Right lobe of liver (tissue), 6 donors: ENCODE measurements around the gene SPON1. TPM values are rescaled to one million over a fixed set of nuclear protein-coding genes. Genes with fewer than 3 reads are reported as not detected.

Experiments
- ATAC-seq, 4 donors: fragments of 200-7000 bp; cut with Tn5 transposase; one replicate each; pipeline ENCODE4 v1.9.1; 2020; ENCODE audit warnings: mild to moderate bottlenecking in 4 of 4, moderate library complexity in 4 of 4
- DNase-seq, 3 donors: peaks; one replicate each; pipeline ENCODE4 v3.0.0-alpha.2; 2020
- H3K27ac ChIP-seq, 3 donors: fragments of 200-600 bp; one replicate each; pipeline ENCODE4 v1.8.0; 2022
- H3K27me3 ChIP-seq, 2 donors: fragments of 200-600 bp; one replicate each; pipeline ENCODE4 v1.8.0; 2022
- H3K36me3 ChIP-seq, 4 donors: fragments of 200-600 bp; sonication (generic) in 1 of 4; one replicate each; pipeline versions ENCODE4 v1.5.1 to v1.8.0; 2017 to 2022; ENCODE audit warnings: control low read depth in 1 of 4
- H3K4me1 ChIP-seq, 4 donors: fragments of 200-600 bp; sonication (generic) in 1 of 4; one replicate each; pipeline versions ENCODE4 v1.5.1 to v1.8.0; 2017 to 2022; ENCODE audit warnings: control low read depth in 1 of 4
- H3K4me3 ChIP-seq, 3 donors: fragments of 200-600 bp; one replicate each; pipeline ENCODE4 v1.8.0; 2022
- H3K9me3 ChIP-seq, 4 donors: fragments of 200-600 bp; sonication (generic) in 1 of 4; one replicate each; pipeline versions ENCODE4 v1.5.1 to v1.8.0; 2017 to 2022; ENCODE audit warnings: control low read depth in 1 of 4
- POLR2A ChIP-seq: fragments of 450-650 bp; IDR thresholded peaks from one replicate; pipeline ENCODE4 v1.6.1; 2017; ENCODE audit warnings: antibody characterized with exemption, mild to moderate bottlenecking
- WGBS: methylation state at CpG from one replicate; pipeline ENCODE4 v1.1.6; 2018; ENCODE audit warnings: low coverage, low lambda C conversion rate; ENCODE audit not compliant: insufficient coverage; ENCODE audit errors: missing lambda C conversion rate; 5-methylcytosine and 5-hydroxymethylcytosine counted together
- intact Hi-C, 2 donors: fragments of 100-400 bp; cut with DNase I; formaldehyde crosslinking; loops; one replicate each; pipeline versions ENCODE4 v1.11.2 to v1.14.1; 2022
- total RNA-seq, 6 experiments: library from RNA; depleted of rRNA in 2 of 6; stranded (reverse); fragments of >200 nt in 2 of 6; fragmentation: NEBNext Ultra II Directional in 3 of 6; extraction: Animal tissue kit (Norgen Biotek cat#: 25700) in 3 of 6; gene quantifications; one replicate each; pipeline versions ENCODE4 v1.1.0 to v1.2.4, GENCODE V29; 2016 to 2023
- TF ChIP-seq, protein P1 (sequence below), 4 donors: fragments of 200-600 bp in 3 of 4; fragments of 450-650 bp in 1 of 4; IDR thresholded peaks; one replicate each; pipeline versions ENCODE4 v1.5.1 to v1.8.0; 2016 to 2022; ENCODE audit warnings: antibody characterized with exemption in 4 of 4, mild to moderate bottlenecking in 2 of 4
- donor health status: DM: no; HTN: yes; CAD: no.
- donor health status: DM: no; HTN: no; CAD: no.
- donor health status: DM: no; HTN: no; CAD: no.
- donor health status: DM: no; HTN: yes; CAD: no.
- donor health status: DM: no; HTN: yes; CAD: no.

Gene SPON1
- total RNA-seq, 6 experiments from 2014 or later = 0.51 to 2.4 (median 1.6) TPM

GRCh38 chr11:14182833-14183364 is 220.4 kb downstream of the SPON1 start:
- Histone ChIP-seq H3K9me3 (no peaks in the 10 kb centered on the region), H3K27ac (no peak overlapping the region), H3K36me3 (no peaks in the 10 kb centered on the region), H3K4me1 (peaks cover 0 to 20% (median 2%) of the 10 kb centered on the region in 4 donors), H3K4me3 (no peak overlapping the region), H3K27me3 (no peaks in the 10 kb centered on the region)
- intact Hi-C loops = no loop called here
- ATAC-seq = no peak
- no peak for DNase-seq
- WGBS = 25% methylated on average over 2 of the region's 2 CpGs
- no peak for TF ChIP-seq POLR2A
- TF ChIP-seq, protein P1, sequence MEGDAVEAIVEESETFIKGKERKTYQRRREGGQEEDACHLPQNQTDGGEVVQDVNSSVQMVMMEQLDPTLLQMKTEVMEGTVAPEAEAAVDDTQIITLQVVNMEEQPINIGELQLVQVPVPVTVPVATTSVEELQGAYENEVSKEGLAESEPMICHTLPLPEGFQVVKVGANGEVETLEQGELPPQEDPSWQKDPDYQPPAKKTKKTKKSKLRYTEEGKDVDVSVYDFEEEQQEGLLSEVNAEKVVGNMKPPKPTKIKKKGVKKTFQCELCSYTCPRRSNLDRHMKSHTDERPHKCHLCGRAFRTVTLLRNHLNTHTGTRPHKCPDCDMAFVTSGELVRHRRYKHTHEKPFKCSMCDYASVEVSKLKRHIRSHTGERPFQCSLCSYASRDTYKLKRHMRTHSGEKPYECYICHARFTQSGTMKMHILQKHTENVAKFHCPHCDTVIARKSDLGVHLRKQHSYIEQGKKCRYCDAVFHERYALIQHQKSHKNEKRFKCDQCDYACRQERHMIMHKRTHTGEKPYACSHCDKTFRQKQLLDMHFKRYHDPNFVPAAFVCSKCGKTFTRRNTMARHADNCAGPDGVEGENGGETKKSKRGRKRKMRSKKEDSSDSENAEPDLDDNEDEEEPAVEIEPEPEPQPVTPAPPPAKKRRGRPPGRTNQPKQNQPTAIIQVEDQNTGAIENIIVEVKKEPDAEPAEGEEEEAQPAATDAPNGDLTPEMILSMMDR (IDR thresholded peaks at IDR 0.05) = no peak

- peaks cover 0 to 11% (median 0%) of the 10 kb centered on the region in 4 donors for H3K4me1 ChIP-seq
- 46% methylated on average over 4 of the region's 4 CpGs for WGBS
- H3K36me3 ChIP-seq = no peaks in the 10 kb centered on the region
- no peak overlapping the region for H3K4me3 ChIP-seq
- intact Hi-C loops = no loop called here
- no peak for ATAC-seq
- no peak for DNase-seq
- H3K9me3 ChIP-seq = no peaks in the 10 kb centered on the region
- H3K27me3 ChIP-seq = no peaks in the 10 kb centered on the region
- no peak overlapping the region for H3K27ac ChIP-seq
- TF ChIP-seq, protein P1 (IDR thresholded peaks at IDR 0.05) = no peak
- TF ChIP-seq POLR2A = no peak
Observed at GRCh38 chr11:14184028-14184940, 221.8 kb downstream of the SPON1 start.

DNA sequence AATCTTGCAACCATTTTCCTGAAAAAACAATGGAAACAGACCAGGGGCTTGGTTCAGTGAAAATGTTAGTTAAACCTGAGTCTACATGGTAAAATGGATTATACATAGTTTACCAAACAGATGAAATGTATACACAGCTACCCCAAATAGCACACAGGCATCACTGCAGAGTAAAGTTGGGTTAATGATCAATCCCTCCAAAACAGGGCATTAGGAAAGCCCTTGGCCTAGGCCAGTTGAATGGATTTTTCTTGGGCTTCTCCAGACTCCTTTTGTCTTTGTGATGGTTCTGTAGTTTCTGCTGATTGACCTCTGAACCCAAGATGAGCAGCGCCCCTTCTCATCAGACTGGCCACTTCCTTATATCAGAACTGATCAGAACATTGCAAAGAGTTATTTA is 222.9 kb downstream of the SPON1 start:
- H3K27me3 ChIP-seq = no peaks in the 10 kb centered on the region
- no CpG with 5 or more reads among the region's 1 CpG for WGBS
- H3K4me1 ChIP-seq = peaks cover 0 to 19% (median 3%) of the 10 kb centered on the region in 4 donors
- H3K4me3 ChIP-seq = no peak overlapping the region
- no peak overlapping the region for H3K27ac ChIP-seq
- H3K9me3 ChIP-seq = no peaks in the 10 kb centered on the region
- no peaks in the 10 kb centered on the region for H3K36me3 ChIP-seq
- ATAC-seq = peak in 3 of 4 donors; percentile 21 to 56 (median 37)
- intact Hi-C loops = no loop called here
- TF ChIP-seq, protein P1 (IDR thresholded peaks at IDR 0.05) = no peak
- TF ChIP-seq POLR2A = no peak
- DNase-seq = no peak

- no peak for ATAC-seq
- no peaks in the 10 kb centered on the region for H3K9me3 ChIP-seq
- H3K4me3 ChIP-seq = no peak overlapping the region
- no peaks in the 10 kb centered on the region for H3K36me3 ChIP-seq
- TF ChIP-seq, protein P1 (IDR thresholded peaks at IDR 0.05) = no peak
- no peak for TF ChIP-seq POLR2A
- H3K27ac ChIP-seq = no peak overlapping the region
- no peak for DNase-seq
- H3K4me1 ChIP-seq = peaks cover 0 to 21% (median 4%) of the 10 kb centered on the region in 4 donors
- intact Hi-C loops = no loop called here
- no peaks in the 10 kb centered on the region for H3K27me3 ChIP-seq
Observed at GRCh38 chr11:14186046-14186775, 223.7 kb downstream of the SPON1 start.
